NCI-H1105 (cell line): Measurements from ENCODE around the gene ABCA13.

ENCODE experiments used
- DNase-seq: peaks from one replicate; lab custom pipeline; 2025; lab: John Stamatoyannopoulos, UW

Gene ABCA13

GRCh38 chr7:48381571-48381970 lies 210.3 kb downstream of the ABCA13 start:
- DNase-seq = no peak

GRCh38 chr7:48384180-48384752 lies 213.0 kb downstream of the ABCA13 start:
- no peak for DNase-seq

DNA sequence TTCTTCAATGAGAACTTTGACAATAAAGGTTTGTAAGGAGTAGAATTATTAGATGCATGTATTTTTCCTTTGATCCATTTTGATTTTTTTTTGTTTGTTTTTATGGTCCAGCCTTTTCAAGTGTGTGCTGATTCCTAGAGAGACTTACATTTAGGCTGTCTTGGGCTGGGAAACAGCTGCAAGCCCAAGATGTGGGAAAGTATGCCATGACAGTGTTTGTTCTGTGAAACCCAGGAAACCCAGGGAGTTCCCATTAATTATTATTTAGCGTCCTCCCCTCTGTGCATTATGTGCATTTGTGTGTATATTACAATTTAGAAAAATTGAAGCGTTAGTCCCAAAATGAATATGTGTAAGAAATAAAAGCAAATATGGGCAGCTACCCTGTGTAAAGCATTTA lies 216.7 kb downstream of the ABCA13 start:
- DNase-seq = no peak

DNA sequence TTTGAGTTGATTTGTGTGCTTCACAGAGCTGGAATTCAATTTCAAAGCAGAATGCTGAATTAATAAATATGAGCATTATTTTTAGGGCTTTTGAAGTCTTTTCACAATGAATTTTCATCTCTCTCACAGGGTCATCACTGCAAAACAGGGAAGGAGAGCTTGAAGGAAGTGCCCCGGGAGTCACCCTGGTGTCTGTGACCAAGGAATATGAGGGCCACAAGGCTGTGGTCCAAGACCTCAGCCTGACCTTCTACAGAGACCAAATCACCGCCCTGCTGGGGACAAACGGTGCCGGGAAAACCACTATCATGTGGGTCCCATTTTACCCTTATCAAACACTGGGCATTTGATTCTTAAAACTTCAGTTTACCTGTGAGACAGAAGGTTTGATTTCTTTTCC lies 217.7 kb downstream of the ABCA13 start:
- DNase-seq = no peak

- DNase-seq = no peak
Measured at GRCh38 chr7:48389977-48390376, 218.7 kb downstream of the ABCA13 start.

DNA sequence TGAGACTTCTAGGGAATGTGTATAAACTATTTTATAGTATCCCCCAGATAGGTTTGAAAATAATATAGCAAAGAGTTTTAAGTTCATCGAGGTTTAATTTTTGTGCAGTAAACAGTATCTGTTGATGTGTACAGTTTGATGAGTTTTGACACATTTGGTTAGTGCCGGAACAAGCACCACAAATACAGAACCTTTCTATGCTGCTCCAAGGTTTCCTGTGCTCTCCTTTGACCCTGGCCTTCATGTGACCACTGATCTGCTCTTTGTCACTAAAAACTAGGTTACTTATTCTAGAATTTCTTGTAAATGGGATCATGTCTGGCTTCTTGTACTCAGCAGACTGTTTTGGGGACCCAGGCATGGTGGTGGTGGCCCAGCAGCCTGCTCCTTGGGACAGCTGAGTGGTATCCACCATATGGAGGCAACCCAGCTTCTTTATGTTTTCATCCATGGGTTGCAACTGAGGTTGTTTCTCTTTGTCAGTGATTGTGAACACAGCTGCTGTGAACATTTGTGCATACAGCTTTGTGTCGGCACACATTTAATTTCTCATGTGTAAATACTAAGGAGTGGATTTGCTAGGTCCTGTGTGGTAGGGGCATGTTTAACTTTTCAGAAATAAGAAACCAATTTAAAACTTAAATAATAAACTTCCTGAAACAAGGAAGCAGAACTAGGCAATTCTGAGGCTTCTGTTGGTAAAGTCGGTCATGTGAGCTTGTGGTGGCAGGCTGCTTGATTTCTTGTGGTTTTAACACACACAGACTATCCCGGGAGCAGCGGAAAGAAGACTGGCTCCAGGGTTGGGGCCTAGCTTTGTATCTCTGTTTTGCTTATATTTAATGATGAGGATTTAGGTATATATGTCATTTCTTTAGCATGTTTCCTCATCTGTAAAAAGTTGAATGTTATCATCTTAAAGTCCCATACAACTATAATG lies 219.4 kb downstream of the ABCA13 start:
- DNase-seq = no peak

DNA sequence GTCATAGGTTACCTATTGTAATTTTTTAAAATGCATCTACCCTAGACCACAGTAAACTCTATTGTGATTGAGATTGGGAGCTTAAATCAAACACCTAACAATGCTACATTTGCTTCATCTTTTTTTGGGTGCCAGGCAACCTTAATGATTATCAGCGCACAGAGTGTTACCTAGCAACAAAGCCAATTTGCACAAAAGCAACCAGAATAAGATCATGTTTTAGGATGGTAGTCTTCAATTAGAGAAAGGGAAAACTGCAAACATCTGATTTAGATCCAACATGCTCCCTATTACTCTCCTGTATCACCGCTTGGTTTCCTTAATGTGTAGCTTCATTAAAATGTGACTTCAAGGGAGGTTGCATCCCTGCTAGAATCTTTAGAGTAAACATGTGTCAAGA lies 226.9 kb downstream of the ABCA13 start:
- no peak for DNase-seq

DNA sequence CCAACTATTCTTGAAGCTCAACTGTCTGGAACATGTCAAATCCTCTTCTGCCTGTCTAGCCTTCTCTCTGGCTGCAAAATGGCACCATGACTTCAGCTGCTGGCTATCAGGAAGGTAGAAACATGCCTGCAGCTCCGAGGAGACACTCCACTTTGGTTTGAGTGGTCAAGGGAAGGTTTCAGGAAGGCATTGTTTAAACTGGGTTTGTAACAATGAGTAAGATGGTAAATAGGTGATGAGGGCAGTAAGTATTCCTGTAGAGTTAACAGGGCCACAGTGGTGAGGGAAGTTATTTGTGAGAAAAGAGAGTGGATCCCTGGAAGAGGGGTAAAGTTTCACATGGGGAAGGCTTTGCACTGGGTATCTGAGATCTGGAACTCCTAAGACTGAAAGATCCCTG lies 231.5 kb downstream of the ABCA13 start:
- no peak for DNase-seq

GRCh38 chr7:48408731-48409130 lies 237.5 kb downstream of the ABCA13 start:
- DNase-seq = no peak

- no peak for DNase-seq
Measured at GRCh38 chr7:48411619-48412018, 240.4 kb downstream of the ABCA13 start.

GRCh38 chr7:48414011-48414732 lies 242.9 kb downstream of the ABCA13 start:
- no peak for DNase-seq

- no peak for DNase-seq
Measured at GRCh38 chr7:48416327-48416908, 245.2 kb downstream of the ABCA13 start.

- no peak for DNase-seq
Measured at GRCh38 chr7:48419401-48419800, 248.1 kb downstream of the ABCA13 start.

DNA sequence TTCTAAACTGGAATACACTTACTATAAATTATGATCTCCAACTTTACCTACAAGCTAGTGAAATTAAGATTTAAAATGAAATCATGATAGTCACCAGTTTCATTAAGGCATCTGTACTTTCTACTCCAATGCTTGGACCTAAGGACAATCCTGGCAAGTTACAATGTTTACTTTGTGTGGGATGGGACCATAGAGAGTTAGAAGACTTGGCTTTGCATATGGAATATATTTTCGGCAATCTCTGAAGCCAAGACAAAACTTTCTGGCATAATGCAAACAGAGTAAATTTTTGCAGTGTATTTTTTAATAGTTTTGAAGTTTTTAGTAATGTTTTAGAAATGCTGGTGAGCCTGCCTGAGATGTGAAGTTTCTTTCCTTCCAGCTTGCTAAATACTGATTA lies 248.9 kb downstream of the ABCA13 start:
- DNase-seq = no peak

GRCh38 chr7:48421357-48421756 lies 250.1 kb downstream of the ABCA13 start:
- no peak for DNase-seq

GRCh38 chr7:48424731-48425130 lies 253.5 kb downstream of the ABCA13 start:
- DNase-seq = no peak

DNA sequence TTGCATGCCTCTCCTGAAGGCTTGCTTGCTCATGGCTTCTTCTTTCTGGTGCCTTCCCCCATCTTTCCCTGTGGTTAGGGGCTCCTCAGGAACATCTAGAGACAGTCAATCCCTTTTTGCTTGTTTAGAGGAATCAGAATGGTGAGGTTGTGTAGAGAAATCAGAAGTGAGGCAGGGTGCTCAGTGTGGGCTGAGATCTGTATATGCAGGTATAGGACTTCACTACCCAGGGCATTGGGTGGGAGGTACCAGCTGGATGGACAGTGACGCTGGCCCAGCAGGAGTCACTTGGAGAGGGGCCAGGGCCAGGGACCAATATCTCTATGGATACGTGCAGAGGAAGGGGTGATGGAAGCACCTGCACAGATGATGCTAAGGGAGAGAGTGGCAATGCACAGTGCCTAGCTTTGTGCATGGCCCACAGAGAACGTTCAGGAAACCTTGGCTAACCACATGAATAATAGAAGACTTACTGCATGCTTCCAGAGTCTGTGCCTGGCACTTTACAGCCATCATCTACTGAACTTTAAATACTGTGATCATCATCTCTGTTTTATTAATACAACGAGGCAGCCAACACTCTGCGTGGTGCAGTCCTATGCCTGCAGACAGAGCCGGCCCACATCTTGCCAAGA lies 255.2 kb downstream of the ABCA13 start:
- no peak for DNase-seq

DNA sequence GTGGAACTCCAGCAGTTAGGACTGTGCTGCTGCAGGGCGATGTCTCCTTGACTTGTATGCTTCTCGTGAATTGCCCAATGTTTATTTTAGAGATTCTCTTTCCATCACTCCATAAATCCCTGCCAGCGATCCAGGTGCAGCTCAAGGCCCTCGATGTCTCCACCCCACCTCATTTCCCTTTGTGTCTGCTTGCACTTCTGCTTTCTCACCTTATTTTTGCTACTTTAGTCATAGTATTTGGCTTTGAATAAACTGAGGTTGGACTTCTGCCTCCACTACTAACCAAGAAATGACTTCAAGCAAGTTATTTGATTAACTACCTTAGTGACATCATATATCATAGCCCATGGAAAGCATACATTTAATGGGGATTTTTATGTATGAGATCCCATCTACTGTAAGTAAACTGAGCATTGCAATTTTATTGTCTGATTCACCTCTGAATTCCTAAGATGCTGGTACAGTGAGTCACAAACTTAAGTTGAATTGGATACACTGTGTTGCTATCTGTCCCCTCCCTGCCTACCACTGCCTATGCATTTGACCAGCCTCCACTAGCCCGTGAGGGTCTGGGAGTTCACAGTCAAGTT lies 255.8 kb downstream of the ABCA13 start:
- DNase-seq = peak; percentile 24

DNA sequence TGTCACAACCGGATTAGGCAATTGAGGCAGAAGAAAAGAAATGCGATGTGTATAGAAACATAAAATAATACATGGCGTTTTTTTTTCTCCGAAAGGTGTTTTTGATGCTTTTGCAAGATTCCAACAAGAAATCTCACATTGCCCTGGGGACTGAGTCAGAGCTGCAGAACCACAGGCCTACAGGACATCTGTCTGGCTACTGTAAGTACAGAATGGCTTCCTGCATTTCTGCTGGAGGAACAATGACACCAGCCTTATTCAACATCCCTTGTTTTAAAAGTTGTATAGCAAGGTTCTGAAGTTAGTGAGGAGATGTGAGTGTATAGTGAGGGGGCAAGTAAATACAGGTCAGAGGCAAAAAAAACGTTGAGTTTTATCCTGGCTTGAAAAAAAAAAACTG lies 256.4 kb downstream of the ABCA13 start:
- DNase-seq = no peak

- no peak for DNase-seq
Measured at GRCh38 chr7:48428091-48428684, 256.9 kb downstream of the ABCA13 start.

DNA sequence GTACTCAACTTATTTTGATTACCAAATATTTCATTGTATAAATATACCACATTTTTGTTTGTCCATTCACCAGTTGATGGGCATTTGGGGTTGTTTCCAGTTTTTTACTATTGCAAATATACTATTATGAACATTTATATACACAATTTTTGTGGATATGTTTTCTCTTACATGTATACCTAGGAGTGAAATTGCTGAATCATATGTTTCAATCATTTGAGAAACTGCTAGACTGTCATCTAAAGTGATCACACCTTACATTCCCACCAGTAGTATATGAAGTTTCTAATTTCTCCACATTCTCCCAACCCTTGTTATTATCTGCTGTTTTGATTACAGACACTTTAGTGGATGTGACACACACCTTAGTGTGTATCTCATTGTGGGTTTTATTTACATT lies 257.9 kb downstream of the ABCA13 start:
- DNase-seq = no peak
